Vagina (tissue), 2 donors: ENCODE measurements around the gene DIPK1B. TPM values are rescaled to one million over a fixed set of nuclear protein-coding genes. Genes with fewer than 3 reads are reported as not detected.

Experiments used
- DNase-seq, 2 donors: peaks; one replicate each; pipeline ENCODE4 v3.0.0-alpha.2; 2017; ENCODE audit errors: extremely low spot score in 2 of 2
- H3K27ac ChIP-seq: fragments of 200-600 bp; sonication (generic); one replicate; pipeline ENCODE4 v1.5.1; 2019
- H3K27me3 ChIP-seq: fragments of 200-600 bp; sonication (generic); one replicate; pipeline ENCODE4 v1.5.1; 2019
- H3K36me3 ChIP-seq, 2 donors: fragments of 200-600 bp; sonication (generic); one replicate each; pipeline ENCODE4 v1.5.1; 2017 to 2019
- H3K4me1 ChIP-seq: fragments of 200-600 bp; sonication (generic); one replicate; pipeline ENCODE4 v1.5.1; 2019
- H3K4me3 ChIP-seq, 2 donors: fragments of 200-600 bp; sonication (generic); 1 replicate in 1 of 2; 2 replicates in 1 of 2; pipeline ENCODE4 v1.5.1; 2016 to 2019
- H3K9me3 ChIP-seq: fragments of 200-600 bp; sonication (generic); one replicate; pipeline ENCODE4 v1.5.1; 2019
- CTCF ChIP-seq, 3 experiments: fragments of 450-650 bp in 2 of 3; fragments of 200-600 bp in 1 of 3; sonication (generic) in 1 of 3; IDR thresholded peaks; one replicate each; pipeline ENCODE4 v1.5.1; 2017 to 2019; ENCODE audit warnings: antibody characterized with exemption in 3 of 3, mild to moderate bottlenecking in 2 of 3, moderate library complexity in 2 of 3
- POLR2A ChIP-seq, 2 donors: fragments of 450-650 bp; IDR thresholded peaks; one replicate each; pipeline ENCODE4 v1.6.1; 2017; ENCODE audit warnings: antibody characterized with exemption in 2 of 2, mild to moderate bottlenecking in 2 of 2, moderate library complexity in 2 of 2
- POLR2AphosphoS5 ChIP-seq, 2 donors: sonication (generic); formaldehyde crosslinking; IDR thresholded peaks; one replicate each; pipeline ENCODE4 v1.9.0; 2017; ENCODE audit warnings: antibody characterized with exemption in 2 of 2, mild to moderate bottlenecking in 2 of 2, low read depth in 1 of 2; ENCODE audit not compliant: insufficient read depth in 1 of 2
- intact Hi-C: fragments of 100-400 bp; cut with DNase I; formaldehyde crosslinking; loops from one replicate; pipeline ENCODE4 v1.15.1; 2023
- total RNA-seq: library from RNA; depleted of rRNA; stranded (reverse); fragments of >200 nt; gene quantifications from one replicate; pipeline ENCODE4 v1.2.3, GENCODE V29; 2016

The DIPK1B gene
- total RNA-seq, 1 donor from 2014 or later, result 11.5 TPM

GRCh38 chr9:136691316-136692184 lies 20.8 kb upstream of the DIPK1B start:
- intact Hi-C loops, result no loop called here

GRCh38 chr9:136692185-136693134 lies 19.9 kb upstream of the DIPK1B start:
- H3K36me3 ChIP-seq, result no peaks in the 10 kb centered on the region
- no peak overlapping the region for H3K27ac ChIP-seq
- no peak for DNase-seq
- H3K4me3 ChIP-seq, result no peak overlapping the region
- no peaks in the 10 kb centered on the region for H3K9me3 ChIP-seq
- H3K27me3 ChIP-seq, result no peaks in the 10 kb centered on the region
- intact Hi-C loops, result no loop called here
- no peak for TF ChIP-seq POLR2AphosphoS5 (IDR thresholded peaks at IDR 0.05; ENCODE audit: insufficient read depth in 1 of 2, low read depth in 1 of 2)
- no peak for TF ChIP-seq CTCF (IDR thresholded peaks at IDR 0.05)
- no peak for TF ChIP-seq POLR2A (IDR thresholded peaks at IDR 0.05)
- peaks cover 22% of the 10 kb centered on the region for H3K4me1 ChIP-seq

More at GRCh38 chr9:136691316-136692184, 20.8 kb upstream of the DIPK1B start:
- Histone ChIP-seq H3K4me3 (no peak overlapping the region), H3K27me3 (no peaks in the 10 kb centered on the region), H3K27ac (no peak overlapping the region), H3K9me3 (no peaks in the 10 kb centered on the region), H3K36me3 (no peaks in the 10 kb centered on the region), H3K4me1 (peaks cover 24% of the 10 kb centered on the region)
- no peak for DNase-seq
- TF ChIP-seq POLR2A (IDR thresholded peaks at IDR 0.05) (no peak), CTCF (IDR thresholded peaks at IDR 0.05) (no peak), POLR2AphosphoS5 (IDR thresholded peaks at IDR 0.05; ENCODE audit: insufficient read depth in 1 of 2, low read depth in 1 of 2) (no peak)

GRCh38 chr9:136693135-136693489 lies 19.3 kb upstream of the DIPK1B start:
- Histone ChIP-seq H3K36me3 (no peaks in the 10 kb centered on the region), H3K4me1 (peaks cover 16% of the 10 kb centered on the region), H3K4me3 (no peak overlapping the region), H3K27me3 (no peaks in the 10 kb centered on the region), H3K9me3 (no peaks in the 10 kb centered on the region), H3K27ac (no peak overlapping the region)
- DNase-seq, result no peak
- TF ChIP-seq CTCF (IDR thresholded peaks at IDR 0.05) (no peak), POLR2AphosphoS5 (IDR thresholded peaks at IDR 0.05; ENCODE audit: insufficient read depth in 1 of 2, low read depth in 1 of 2) (no peak)
- intact Hi-C loops, result no loop called here

GRCh38 chr9:136693490-136694162 lies 18.7 kb upstream of the DIPK1B start:
- no peaks in the 10 kb centered on the region for H3K9me3 ChIP-seq
- intact Hi-C loops, result no loop called here
- no peak for TF ChIP-seq POLR2A (IDR thresholded peaks at IDR 0.05)
- TF ChIP-seq POLR2AphosphoS5 (IDR thresholded peaks at IDR 0.05; ENCODE audit: insufficient read depth in 1 of 2, low read depth in 1 of 2), result no peak
- TF ChIP-seq CTCF (IDR thresholded peaks at IDR 0.05), result no peak
- H3K27me3 ChIP-seq, result no peaks in the 10 kb centered on the region
- DNase-seq, result no peak
- no peak overlapping the region for H3K27ac ChIP-seq
- H3K36me3 ChIP-seq, result no peaks in the 10 kb centered on the region
- H3K4me1 ChIP-seq, result peaks cover 16% of the 10 kb centered on the region
- no peak overlapping the region for H3K4me3 ChIP-seq
